Glutamatergic neuron (in vitro differentiated cells): ENCODE results near the gene CCDC188. TPM values are rescaled to one million over a fixed set of nuclear protein-coding genes. Genes with fewer than 3 reads are reported as not detected.

Experiments
- DNase-seq: peaks from one replicate; pipeline ENCODE4 v3.0.0; 2022
- H3K27ac Mint-ChIP-seq: one replicate; pipeline ENCODE4 v1.8.0; 2020; ENCODE audit warnings: mild to moderate bottlenecking, mixed read lengths, inconsistent platforms; ENCODE audit not compliant: unreplicated experiment
- H3K27me3 Mint-ChIP-seq: one replicate; pipeline ENCODE4 v1.8.0; 2020; ENCODE audit warnings: mild to moderate bottlenecking, moderate library complexity, mixed read lengths, inconsistent platforms; ENCODE audit not compliant: unreplicated experiment
- H3K36me3 Mint-ChIP-seq: one replicate; pipeline ENCODE4 v1.8.0; 2020; ENCODE audit warnings: mild to moderate bottlenecking, mixed read lengths, inconsistent platforms; ENCODE audit not compliant: unreplicated experiment
- H3K4me1 Mint-ChIP-seq: one replicate; pipeline ENCODE4 v1.8.0; 2020; ENCODE audit warnings: mild to moderate bottlenecking, low read depth, mixed read lengths, inconsistent platforms; ENCODE audit not compliant: unreplicated experiment
- H3K4me3 Mint-ChIP-seq: one replicate; pipeline ENCODE4 v1.8.0; 2020; ENCODE audit warnings: mild to moderate bottlenecking, mixed read lengths, inconsistent platforms; ENCODE audit not compliant: unreplicated experiment
- H3K9me3 Mint-ChIP-seq: one replicate; pipeline ENCODE4 v1.8.0; 2020; ENCODE audit warnings: mild to moderate bottlenecking, moderate library complexity, mixed read lengths, inconsistent platforms; ENCODE audit not compliant: unreplicated experiment
- CTCF ChIP-seq: fragments of 200-600 bp; sonication (generic); IDR thresholded peaks from one replicate; pipeline ENCODE4 v1.5.0; 2021; ENCODE audit not compliant: partially characterized antibody, unreplicated experiment
- total RNA-seq: library from RNA; stranded (reverse); fragmentation: NEBNext Ultra II Directional; extraction: Animal tissue kit (Norgen Biotek cat#: 25700); gene quantifications from one replicate; pipeline ENCODE4 v1.2.1, GENCODE V29; 2021; ENCODE audit not compliant: unreplicated experiment

CCDC188 gene
- total RNA-seq, 1 donor from 2014 or later: 0.54 TPM

GRCh38 chr22:20141186-20142077 is 9.4 kb downstream of the CCDC188 start:
- DNase-seq: no peak
- no peaks in the 10 kb centered on the region for H3K36me3 Mint-ChIP-seq
- H3K27me3 Mint-ChIP-seq: no peaks in the 10 kb centered on the region
- TF ChIP-seq CTCF: no peak
- no peak overlapping the region for H3K4me3 Mint-ChIP-seq
- no peak overlapping the region for H3K27ac Mint-ChIP-seq
- H3K4me1 Mint-ChIP-seq: peaks cover 7% of the 10 kb centered on the region
- no peaks in the 10 kb centered on the region for H3K9me3 Mint-ChIP-seq

GRCh38 chr22:20140521-20140964 is 10.3 kb downstream of the CCDC188 start:
- peaks cover 6% of the 10 kb centered on the region for H3K4me1 Mint-ChIP-seq
- no peak overlapping the region for H3K27ac Mint-ChIP-seq
- TF ChIP-seq CTCF: no peak
- H3K4me3 Mint-ChIP-seq: no peak overlapping the region
- H3K9me3 Mint-ChIP-seq: no peaks in the 10 kb centered on the region
- peaks cover 2% of the 10 kb centered on the region for H3K27me3 Mint-ChIP-seq
- H3K36me3 Mint-ChIP-seq: no peaks in the 10 kb centered on the region
- no peak for DNase-seq

- DNase-seq: no peak
- Mint-ChIP-seq H3K27ac (no peak overlapping the region), H3K4me3 (no peak overlapping the region), H3K4me1 (peaks cover 6% of the 10 kb centered on the region), H3K9me3 (no peaks in the 10 kb centered on the region), H3K36me3 (no peaks in the 10 kb centered on the region), H3K27me3 (peaks cover 2% of the 10 kb centered on the region)
- TF ChIP-seq CTCF: no peak
Measured at GRCh38 chr22:20140107-20140445, 10.8 kb downstream of the CCDC188 start.

GRCh38 chr22:20139391-20140106 is 11.3 kb downstream of the CCDC188 start:
- peaks cover 2% of the 10 kb centered on the region for H3K27me3 Mint-ChIP-seq
- peaks cover 6% of the 10 kb centered on the region for H3K4me1 Mint-ChIP-seq
- H3K27ac Mint-ChIP-seq: no peak overlapping the region
- H3K9me3 Mint-ChIP-seq: no peaks in the 10 kb centered on the region
- no peak for DNase-seq
- no peak overlapping the region for H3K4me3 Mint-ChIP-seq
- H3K36me3 Mint-ChIP-seq: no peaks in the 10 kb centered on the region
- TF ChIP-seq CTCF: no peak

- peaks cover 2% of the 10 kb centered on the region for H3K27me3 Mint-ChIP-seq
- TF ChIP-seq CTCF: no peak
- DNase-seq: no peak
- H3K9me3 Mint-ChIP-seq: no peaks in the 10 kb centered on the region
- H3K27ac Mint-ChIP-seq: no peak overlapping the region
- H3K4me3 Mint-ChIP-seq: no peak overlapping the region
- H3K4me1 Mint-ChIP-seq: peaks cover 4% of the 10 kb centered on the region
- H3K36me3 Mint-ChIP-seq: no peaks in the 10 kb centered on the region
Measured at GRCh38 chr22:20138868-20139267, 12.0 kb downstream of the CCDC188 start.
